Central memory CD8-positive, alpha-beta T cell (primary cell): ENCODE results near the gene ACBD4.

ENCODE experiments used
- ATAC-seq: fragments of 150-1000 bp; cut with Tn5 transposase; replicated peaks from 2 replicates; pipeline ENCODE4 v1.10.0; 2022; ENCODE audit warnings: mild to moderate bottlenecking, moderate FRiP score, moderate number of reproducible peaks; ENCODE audit not compliant: poor library complexity, severe bottlenecking; ENCODE audit errors: extremely low read depth
- DNase-seq, 2 donors: peaks; one replicate each; pipeline ENCODE4 v3.0.0; 2021; ENCODE audit warnings: low spot score in 2 of 2
- H3K27ac Mint-ChIP-seq: one replicate; pipeline ENCODE4 v1.8.0; 2022; ENCODE audit warnings: low read depth, mild to moderate bottlenecking, moderate library complexity, mixed read lengths
- H3K27me3 Mint-ChIP-seq: one replicate; pipeline ENCODE4 v1.8.0; 2022; ENCODE audit warnings: mixed read lengths
- H3K36me3 Mint-ChIP-seq: one replicate; pipeline ENCODE4 v1.8.0; 2022; ENCODE audit warnings: mild to moderate bottlenecking, moderate library complexity, mixed read lengths; ENCODE audit not compliant: insufficient read depth
- H3K4me1 Mint-ChIP-seq: one replicate; pipeline ENCODE4 v1.8.0; 2022; ENCODE audit warnings: mixed read lengths
- H3K4me3 Mint-ChIP-seq: one replicate; pipeline ENCODE4 v1.8.0; 2022; ENCODE audit warnings: mild to moderate bottlenecking, moderate library complexity, mixed read lengths
- H3K9me3 Mint-ChIP-seq: one replicate; pipeline ENCODE4 v1.8.0; 2022; ENCODE audit warnings: mixed read lengths

The ACBD4 gene

GRCh38 chr17:45190503-45191255 is 55.2 kb downstream of the ACBD4 start:
- Mint-ChIP-seq H3K4me3 (no peak overlapping the region), H3K27ac (no peak overlapping the region)

More at GRCh38 chr17:45190503-45191255, 55.2 kb downstream of the ACBD4 start:
- Mint-ChIP-seq H3K36me3 (no peaks in the 10 kb centered on the region), H3K27me3 (no peaks in the 10 kb centered on the region), H3K9me3 (no peaks in the 10 kb centered on the region), H3K4me1 (no peaks in the 10 kb centered on the region)
- ATAC-seq (no peak), DNase-seq (no peak)
